ENCODE measurements around the gene AGFG2. TPM values are rescaled to one million over a fixed set of nuclear protein-coding genes. Genes with fewer than 3 reads are reported as not detected.

Gene AGFG2
- total and polyA plus RNA-seq, 2 of the 13 experiments (the other 11 are each of a cell fraction or from before 2014, with no cell fraction given), result 125 to 132 TPM

- no peak for TF ChIP-seq ZNF891 (CRISPR knock-in tag; IDR thresholded peaks at IDR 0.05)
- peak; percentile 84 for TF ChIP-seq RFX5 (IDR thresholded peaks at IDR 0.05; ENCODE audit: low read depth, low read length)
- peak; percentile 93 for TF ChIP-seq PHF21A (CRISPR knock-in tag; IDR thresholded peaks at IDR 0.05)
- TF ChIP-seq REPIN1 (CRISPR knock-in tag; IDR thresholded peaks at IDR 0.05; ENCODE audit: borderline replicate concordance, low read depth), result no peak
- peak; percentile 48; the same call in 1 of the 2 replicates for TF ChIP-seq ZNF124 (CRISPR knock-in tag; IDR thresholded peaks at IDR 0.05)
- TF ChIP-seq ZMYM2 (CRISPR knock-in tag; IDR thresholded peaks at IDR 0.05), result no peak
- no peak for TF ChIP-seq HOXA5 (CRISPR knock-in tag; IDR thresholded peaks at IDR 0.05)
- peak; percentile 54; the same call in 1 of the 2 replicates for TF ChIP-seq TFDP1 (CRISPR knock-in tag; IDR thresholded peaks at IDR 0.05; ENCODE audit: borderline replicate concordance)
- TF ChIP-seq MTERF4 (CRISPR knock-in tag; IDR thresholded peaks at IDR 0.05), result no peak
- TF ChIP-seq TBX3 (IDR thresholded peaks at IDR 0.05; ENCODE audit: borderline replicate concordance), result 0 out of 2 replicates have a peak, but pooled peaks have one; percentile 4
- peak; percentile 96 for TF ChIP-seq PRDM10 (CRISPR knock-in tag; IDR thresholded peaks at IDR 0.05; ENCODE audit: low read depth)
- no peak for TF ChIP-seq ZNF354B (CRISPR knock-in tag; IDR thresholded peaks at IDR 0.05)
- TF ChIP-seq THRA (CRISPR knock-in tag; IDR thresholded peaks at IDR 0.05; ENCODE audit: borderline replicate concordance), result no peak
- TF ChIP-seq FOXP1 (IDR thresholded peaks at IDR 0.05), result no peak
- TF ChIP-seq FOXP1 (CRISPR knock-in tag; IDR thresholded peaks at IDR 0.05), result no peak
- TF ChIP-seq SMARCC2 (IDR thresholded peaks at IDR 0.05), result no peak
- no peak; the same call in 1 of the 2 replicates for TF ChIP-seq IKZF5 (CRISPR knock-in tag; IDR thresholded peaks at IDR 0.05)
- TF ChIP-seq ZNF775 (CRISPR knock-in tag; IDR thresholded peaks at IDR 0.05; ENCODE audit: borderline replicate concordance), result no peak
- no peak for TF ChIP-seq SALL1 (CRISPR knock-in tag; IDR thresholded peaks at IDR 0.05)
- TF ChIP-seq KDM1A (CRISPR knock-in tag; IDR thresholded peaks at IDR 0.05), result no peak
- TF ChIP-seq POLR2AphosphoS5 (IDR thresholded peaks at IDR 0.05; ENCODE audit: low read depth, low read length), result peak; percentile 62
- TF ChIP-seq ZNF629 (CRISPR knock-in tag; conservative IDR thresholded peaks at IDR 0.05), result no peak
- peak; percentile 35 for TF ChIP-seq RBM39 (IDR thresholded peaks at IDR 0.05; ENCODE audit: low read depth, low read length, poor library complexity, severe bottlenecking)
Observed at GRCh38 chr7:100586266-100587025, 47.4 kb downstream of the AGFG2 start, which contains the start of gene FBXO24 (continued).
